DMS114 treated with DMSO at 0.1 percent for 48 hours (cell line): ENCODE measurements around the gene ACAP1.

Experiments used
- DNase-seq: peaks from one replicate; lab custom pipeline; 2025; ENCODE audit not compliant: unreplicated experiment; lab: John Stamatoyannopoulos, UW

ACAP1 gene

GRCh38 chr17:7311110-7311705 is 25.1 kb upstream of the ACAP1 start:
- DNase-seq = no peak

DNA sequence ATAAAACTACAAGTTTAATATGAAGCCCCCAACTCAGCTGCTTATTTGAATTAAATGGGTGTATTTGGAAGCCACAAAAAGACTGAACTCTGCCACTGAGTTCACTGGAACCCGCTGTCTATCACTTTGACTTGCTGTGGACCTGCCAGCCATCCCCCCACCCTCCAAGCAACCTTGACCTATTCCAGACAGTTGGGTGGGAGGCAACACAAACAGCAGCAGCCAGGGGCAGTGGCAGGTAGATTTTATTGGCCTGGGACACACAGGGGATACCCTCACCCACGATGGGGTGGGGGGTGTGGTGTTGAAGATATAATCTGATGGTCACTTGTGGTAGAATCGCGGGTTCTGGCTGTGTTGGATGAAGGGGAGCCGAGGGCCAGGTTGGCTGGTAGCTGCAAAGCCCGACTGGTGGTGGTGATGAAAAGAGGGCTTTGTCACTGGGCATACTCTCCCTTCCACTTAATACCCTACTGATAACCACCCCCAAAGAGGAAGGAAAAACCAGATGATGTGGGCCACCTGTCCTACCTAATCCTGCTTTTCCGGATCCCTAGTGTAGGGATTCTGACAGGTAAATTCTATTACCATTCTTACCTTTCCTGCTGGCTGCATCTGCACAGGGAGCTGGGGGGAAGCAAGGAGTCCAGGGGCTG is 23.8 kb upstream of the ACAP1 start:
- DNase-seq = no peak

DNA sequence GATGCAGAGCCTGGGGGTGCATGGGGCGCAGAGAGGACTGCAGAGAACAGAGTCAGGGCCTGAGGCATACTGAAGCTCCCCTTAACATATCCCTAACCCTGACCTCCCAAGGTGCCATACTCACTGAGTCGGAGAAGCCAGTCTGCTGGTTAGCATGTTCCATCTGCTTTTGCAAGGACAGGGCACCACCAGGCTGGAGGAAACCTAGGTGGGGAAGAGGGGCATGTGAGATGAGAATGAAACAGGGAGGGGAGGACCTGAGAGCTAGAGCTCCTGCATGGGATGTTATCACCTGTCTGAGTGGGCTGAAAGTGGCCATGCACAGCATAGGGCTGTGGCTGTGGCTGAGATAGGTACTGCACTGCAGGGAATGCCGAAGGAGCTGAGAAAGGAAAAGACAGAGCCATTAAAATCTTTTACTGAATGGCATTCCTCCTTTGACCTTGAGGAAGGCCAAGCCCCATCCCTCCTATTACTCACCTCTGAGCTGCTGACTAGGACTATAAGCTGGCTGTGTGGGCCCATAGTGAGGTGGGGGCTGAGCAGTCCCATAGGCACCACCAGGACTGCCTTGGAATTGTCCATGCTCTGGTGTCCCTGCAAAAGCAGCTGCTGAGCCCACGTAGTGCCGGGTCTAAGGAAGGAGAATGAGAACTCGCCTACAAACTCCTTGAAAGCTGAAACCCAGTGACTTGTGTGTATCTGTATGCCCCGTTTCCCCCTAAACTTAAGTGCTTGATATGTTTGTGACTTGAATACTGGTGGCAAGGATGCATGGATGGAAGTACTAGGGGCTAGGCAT is 23.0 kb upstream of the ACAP1 start:
- DNase-seq = peak; percentile 48

- no peak for DNase-seq
Measured at GRCh38 chr17:7313890-7314718, 22.2 kb upstream of the ACAP1 start.

DNA sequence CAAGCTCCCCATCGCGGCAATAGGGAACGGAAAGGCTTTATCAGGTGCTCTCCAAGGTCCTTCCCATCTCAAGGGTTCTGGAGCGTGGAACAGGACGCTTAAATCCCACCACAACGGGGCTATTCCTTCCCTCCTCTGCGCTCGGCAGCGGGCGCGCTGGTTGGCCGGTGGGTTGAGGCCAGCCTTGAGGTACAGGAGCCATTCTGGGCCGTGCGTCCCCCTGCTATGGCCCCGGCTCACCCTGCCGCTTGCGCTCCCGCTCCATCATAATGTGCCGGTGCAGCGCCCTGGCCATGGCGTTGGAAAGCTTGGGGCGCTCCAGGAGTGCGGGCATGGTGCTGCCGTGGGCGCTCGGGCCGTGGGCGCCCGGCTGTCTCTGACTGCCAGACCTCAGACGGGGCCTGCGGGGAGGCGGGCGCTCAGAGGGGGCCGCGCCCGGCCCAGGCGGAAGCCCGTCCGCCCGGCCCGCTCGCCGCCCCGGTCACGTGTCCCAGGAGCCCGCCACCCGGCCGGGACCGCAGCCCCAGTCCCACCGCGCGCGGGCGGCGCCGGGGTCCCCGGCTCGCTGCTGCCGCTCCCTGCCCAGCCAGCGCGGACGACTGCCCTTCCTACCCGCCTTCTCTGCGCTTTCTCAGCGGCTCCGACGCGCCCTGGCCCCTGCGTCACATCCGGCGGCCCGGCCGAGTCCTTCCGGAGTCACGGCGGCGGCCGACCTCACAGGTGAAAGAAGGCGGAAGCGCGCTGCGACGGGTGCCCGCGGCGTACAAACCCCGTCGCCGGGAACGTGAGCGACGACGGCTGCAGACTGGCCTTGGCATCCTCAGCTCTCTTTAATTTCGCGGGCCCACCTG is 21.4 kb upstream of the ACAP1 start, which contains the start of gene GPS2:
TSS of gene GPS2 (minus strand) at position 642 of the 851 bp plus-strand sequence. CDS start at position 334, 308 bp downstream.
- DNase-seq = peak; percentile 59

- DNase-seq = no peak
Measured at GRCh38 chr17:7315570-7316235, 20.6 kb upstream of the ACAP1 start.

DNA sequence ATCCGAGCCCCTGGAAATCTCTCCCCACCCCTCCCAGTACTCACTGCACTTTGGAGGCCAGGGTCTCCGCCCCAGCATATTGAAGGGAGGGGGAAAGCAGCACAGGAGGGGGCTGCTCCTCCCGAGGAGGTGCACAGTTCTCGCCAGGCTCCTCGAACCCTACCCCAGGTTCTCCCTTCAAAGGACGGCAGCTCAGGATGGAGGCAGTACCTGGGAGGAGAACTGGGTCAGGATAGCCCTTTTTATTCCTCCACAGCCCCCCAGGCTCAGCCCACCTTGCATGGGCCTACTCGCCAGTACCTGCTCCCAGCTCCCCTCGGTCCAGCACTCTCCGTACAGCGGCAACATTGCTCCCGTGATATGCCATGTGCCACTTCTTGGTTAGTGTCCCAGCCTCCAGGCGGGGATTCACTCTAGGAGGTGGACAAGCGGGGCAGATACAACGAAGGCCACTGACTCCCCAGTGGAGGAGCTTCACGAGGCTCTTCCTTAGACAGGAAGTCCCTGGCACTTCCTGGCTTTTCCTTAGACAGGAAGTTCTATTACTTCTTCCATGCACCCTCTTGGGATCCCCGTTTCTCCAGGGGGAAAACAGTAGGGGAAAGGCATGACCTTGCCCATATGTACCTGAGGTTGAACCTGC is 19.0 kb upstream of the ACAP1 start:
- DNase-seq = no peak

DNA sequence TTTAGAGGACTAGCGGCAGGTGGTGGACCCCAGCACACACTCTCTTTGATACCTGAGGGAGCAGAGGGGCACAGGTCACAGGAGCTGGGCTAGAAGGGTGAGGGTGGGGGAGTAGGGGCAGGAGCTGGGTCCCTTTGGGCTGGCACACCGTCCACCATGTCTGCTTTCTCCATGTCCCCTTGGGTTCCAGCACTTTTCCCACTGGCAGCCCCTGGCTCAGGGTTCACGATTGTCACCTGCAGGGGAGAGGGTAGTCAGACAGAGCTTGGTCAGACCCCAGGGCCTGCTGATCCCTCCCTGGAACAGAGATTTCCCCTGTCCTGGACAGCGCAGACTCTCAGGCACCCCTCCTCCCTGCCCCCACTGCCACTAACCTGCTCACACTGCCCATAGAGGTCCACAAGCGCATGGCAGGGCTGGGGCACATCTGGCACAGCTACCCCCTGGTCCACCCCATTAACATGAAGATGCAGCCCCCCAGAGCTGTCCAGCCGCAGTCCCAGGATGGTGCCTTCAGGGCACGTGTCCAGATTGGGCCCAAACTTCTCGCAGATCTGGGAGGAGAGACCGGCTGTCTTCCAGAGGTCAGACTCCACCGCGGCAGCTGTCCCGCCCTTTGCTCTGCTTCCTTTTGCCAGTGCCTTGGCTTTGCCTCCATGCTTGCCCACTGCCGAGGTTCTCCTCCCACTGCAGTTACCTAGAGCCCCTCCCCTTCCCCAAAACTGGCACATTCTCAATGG is 18.0 kb upstream of the ACAP1 start:
- no peak for DNase-seq

GRCh38 chr17:7321466-7321865 is 14.9 kb upstream of the ACAP1 start:
- no peak for DNase-seq

DNA sequence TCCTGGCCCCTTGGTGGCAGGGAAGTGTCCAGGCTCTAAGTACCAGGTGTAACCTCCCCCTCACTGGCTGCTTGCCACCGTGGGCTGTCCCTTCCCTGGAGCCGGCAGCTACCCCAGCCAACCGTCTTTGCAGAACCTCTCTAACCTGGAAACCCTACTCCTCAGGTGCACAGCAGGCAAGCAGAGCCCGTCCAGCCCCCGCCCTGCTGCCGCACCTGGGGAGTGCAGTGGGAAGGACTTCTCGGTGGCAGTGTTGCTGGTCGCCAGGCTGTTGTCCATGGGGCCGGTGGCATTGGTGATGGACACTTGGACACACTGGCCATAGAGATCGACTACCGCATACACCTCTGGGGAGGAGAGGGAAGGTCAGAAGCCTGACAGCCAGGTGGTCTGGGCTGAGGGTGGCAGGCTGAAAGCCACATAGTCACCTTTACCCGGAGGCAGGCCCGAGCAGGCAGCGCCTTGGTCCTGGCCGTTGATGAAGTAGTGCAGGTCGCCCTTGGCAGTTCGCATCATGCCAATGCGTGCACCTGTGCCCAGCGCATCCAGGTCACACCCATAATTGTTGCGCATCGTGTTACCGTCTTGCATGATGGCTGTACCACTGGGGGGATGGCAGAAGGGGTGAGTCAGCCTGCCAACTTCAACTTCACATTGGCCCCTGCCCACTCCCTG is 13.7 kb upstream of the ACAP1 start:
- no peak for DNase-seq

- DNase-seq = no peak
Measured at GRCh38 chr17:7323731-7324437, 12.4 kb upstream of the ACAP1 start.

GRCh38 chr17:7324438-7324779 is 11.9 kb upstream of the ACAP1 start:
- DNase-seq = no peak

- no peak for DNase-seq
Measured at GRCh38 chr17:7325031-7325528, 11.2 kb upstream of the ACAP1 start.

DNA sequence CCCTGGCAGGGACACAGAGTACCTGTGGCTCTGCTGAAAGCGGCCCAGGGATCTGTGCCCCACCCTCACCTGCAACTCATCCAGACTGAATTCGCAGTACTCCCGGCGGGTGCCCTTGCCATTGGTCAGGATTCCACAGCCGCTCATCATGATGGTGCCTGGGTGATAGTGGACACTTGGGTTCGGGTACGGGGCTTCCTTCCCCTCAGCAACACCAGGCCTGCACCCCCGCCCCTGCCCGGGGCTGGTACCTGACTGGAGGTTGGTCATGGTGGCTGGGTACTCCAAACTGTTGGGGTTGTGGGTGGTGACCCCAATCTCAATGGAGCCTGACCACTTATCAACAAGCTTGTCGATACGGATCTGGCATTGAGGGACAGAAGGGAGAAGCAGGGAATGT is 10.1 kb upstream of the ACAP1 start:
- DNase-seq = no peak

- DNase-seq = no peak
Measured at GRCh38 chr17:7327056-7327455, 9.3 kb upstream of the ACAP1 start.

GRCh38 chr17:7327501-7327900 is 8.8 kb upstream of the ACAP1 start:
- DNase-seq = no peak

DNA sequence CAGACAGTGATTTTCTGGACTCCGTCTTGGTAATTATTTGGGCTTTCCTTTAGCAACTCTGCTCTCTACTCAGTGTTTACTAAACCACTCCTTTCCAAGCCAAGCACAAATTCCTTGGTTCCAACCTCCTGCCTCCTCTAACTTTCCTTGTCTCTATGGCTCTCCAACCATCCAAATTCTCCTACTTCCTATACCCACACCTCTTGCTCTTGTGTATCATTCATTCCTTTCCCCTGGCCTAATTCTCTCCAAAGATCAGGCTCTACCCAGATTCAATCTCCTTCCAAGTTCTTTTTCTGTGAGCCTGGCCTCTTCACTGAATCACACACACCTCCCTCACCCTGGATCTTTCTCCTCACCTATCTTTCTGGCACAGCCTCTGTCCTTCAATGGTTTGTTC is 8.3 kb upstream of the ACAP1 start:
- no peak for DNase-seq
